Stimulated activated CD4-positive, alpha-beta T cell treated with anti-CD3 and anti-CD28 coated beads, Interleukin-2, amount 100 ng/mL, for 48 hours (primary cell): ENCODE measurements around the gene ZNF74.
"Not testable (repeated sequence)": the region's sequence is repeated elsewhere in the genome, so short reads cannot be mapped to it uniquely, and the experiment has no call there.

ENCODE experiments used
- DNase-seq, 2 donors: peaks; one replicate each; pipeline ENCODE4 v3.0.0-alpha.2; 2020

ZNF74 gene

GRCh38 chr22:20376983-20377382, 17.0 kb upstream of the ZNF74 start:
- DNase-seq, result not testable (repeated sequence)

- DNase-seq, result no peak
These were observed 15.8 kb upstream of the ZNF74 start for GRCh38 chr22:20378110-20378509.

DNA sequence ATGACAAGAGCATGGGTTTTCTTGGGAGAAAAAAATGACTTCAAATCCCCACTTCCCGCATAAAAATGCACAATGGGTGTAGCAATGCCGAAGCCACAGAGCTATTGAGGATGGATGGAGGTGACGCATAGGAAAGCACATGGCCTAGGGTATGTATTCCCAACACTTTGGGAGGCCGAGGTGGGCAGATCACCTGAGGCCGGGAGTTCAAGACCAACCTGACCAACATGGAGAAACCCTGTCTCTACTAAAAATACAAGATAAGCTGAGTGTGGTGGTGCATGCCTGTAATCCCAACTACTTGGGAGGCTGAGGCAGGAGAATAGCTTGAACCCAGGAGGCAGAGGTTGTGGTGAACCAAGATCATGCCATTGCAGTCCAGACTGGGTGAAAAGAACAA, 15.3 kb upstream of the ZNF74 start:
- DNase-seq, result not testable (repeated sequence)

DNA sequence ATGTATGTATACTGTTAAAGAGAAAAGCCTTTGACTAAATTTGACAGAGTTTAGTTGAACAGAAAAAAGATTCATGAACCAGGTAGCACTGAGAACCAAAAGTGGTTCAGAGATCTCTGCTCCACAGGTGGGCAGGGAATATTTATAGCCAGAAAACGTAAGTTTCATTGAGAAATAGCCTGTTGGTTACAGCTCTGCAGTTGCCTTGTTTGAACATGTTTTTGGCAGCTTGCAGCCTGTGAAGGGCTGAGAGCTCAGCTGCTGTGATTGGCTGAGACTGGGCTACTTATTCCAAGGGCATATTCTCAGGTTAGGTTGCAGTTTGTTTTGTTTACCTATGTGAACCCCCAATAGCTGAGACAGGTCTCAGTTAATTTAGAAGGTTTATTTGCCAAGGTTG, 13.5 kb upstream of the ZNF74 start:
- DNase-seq, result no peak

DNA sequence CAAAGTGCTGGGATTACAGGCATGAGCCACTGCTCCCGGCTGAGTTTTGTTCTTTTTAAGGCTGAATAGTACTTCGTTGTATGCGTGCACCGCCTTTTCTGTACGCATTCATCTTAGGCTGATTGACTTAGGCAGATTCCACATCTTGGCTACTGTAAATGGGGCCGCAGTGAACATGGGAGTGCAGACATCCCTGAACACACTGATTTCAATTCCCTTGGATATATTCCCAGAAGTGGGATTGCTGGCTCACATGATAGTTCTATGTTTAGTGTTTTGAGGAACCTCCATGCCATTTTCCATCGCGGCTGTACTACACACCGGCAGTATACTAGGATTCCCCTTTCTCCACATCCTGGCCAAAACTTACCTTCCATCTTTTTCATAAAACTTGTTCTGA, 10.4 kb upstream of the ZNF74 start:
- DNase-seq, result no peak

DNA sequence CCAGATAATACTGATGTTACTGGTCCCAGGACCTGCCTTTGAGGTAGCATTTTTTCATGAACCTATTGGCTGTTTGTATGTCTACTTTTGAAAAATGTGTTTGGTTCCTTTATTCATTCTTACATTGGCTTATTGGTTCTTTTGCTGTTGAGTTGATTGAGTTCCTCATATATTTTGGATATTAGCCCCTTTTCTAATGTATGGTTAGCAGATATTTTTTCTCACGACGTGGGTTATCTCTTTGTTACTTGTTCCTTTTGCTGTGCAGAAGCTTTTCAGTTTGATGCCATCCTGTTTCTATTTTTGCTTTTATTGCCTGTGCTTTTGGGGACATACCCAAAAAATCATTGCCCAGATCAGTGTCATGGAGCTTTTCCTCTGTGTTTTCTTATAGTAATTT, 9.8 kb upstream of the ZNF74 start:
- DNase-seq, result no peak

GRCh38 chr22:20384865-20385264, 9.1 kb upstream of the ZNF74 start:
- no peak for DNase-seq

- DNase-seq, result no peak
These were observed 7.6 kb upstream of the ZNF74 start for GRCh38 chr22:20386336-20386735.

GRCh38 chr22:20386972-20387371, 7.0 kb upstream of the ZNF74 start:
- DNase-seq, result no peak

DNA sequence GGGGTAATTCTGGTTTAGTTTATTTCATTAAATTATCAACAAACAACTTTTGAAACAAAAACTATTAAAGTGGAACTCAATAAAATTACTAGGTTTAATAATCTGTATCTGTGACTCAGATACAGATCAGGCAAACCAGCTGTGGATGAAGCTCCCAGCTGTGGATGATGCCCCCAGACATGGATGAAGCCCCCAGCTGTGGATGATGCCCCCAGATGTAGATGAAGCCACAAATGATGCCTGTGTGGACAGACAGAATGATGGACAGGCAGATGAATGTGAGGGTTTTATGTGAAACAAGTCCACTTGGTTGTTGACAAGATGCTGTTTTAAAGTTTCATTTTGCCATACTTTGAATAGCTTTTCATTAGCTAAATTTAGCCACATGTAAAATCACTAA, 5.8 kb upstream of the ZNF74 start:
- no peak for DNase-seq

DNA sequence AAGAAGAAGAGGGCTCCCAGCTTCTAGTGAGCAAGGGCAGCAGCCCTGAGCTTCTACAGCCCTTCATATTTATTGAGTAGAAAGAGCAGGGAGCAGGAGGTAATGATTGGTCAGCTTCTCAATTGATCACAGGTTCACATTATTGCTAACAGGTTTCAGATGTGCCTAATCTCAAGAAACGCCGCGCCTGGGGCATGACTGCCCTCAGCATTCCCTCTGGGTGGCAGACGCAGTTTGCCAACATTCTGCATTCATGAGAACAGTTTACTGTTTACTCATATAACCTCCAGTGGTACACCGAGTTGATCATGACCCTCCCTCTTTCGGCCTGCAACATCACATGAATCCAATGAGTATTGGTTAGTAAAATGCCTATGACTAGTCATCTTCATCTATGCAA, 4.7 kb upstream of the ZNF74 start:
- DNase-seq, result no peak

- DNase-seq, result no peak
These were observed 3.5 kb upstream of the ZNF74 start for GRCh38 chr22:20390394-20390907.

GRCh38 chr22:20391222-20391621, 2.7 kb upstream of the ZNF74 start:
- DNase-seq, result no peak

- DNase-seq, result not testable (repeated sequence)
These were observed 1.5 kb upstream of the ZNF74 start for GRCh38 chr22:20392365-20392881.

GRCh38 chr22:20392983-20393704, 807 bp upstream of the ZNF74 start:
- no peak for DNase-seq

GRCh38 chr22:20395181-20395906, 1.4 kb downstream of the ZNF74 start:
- no peak for DNase-seq

GRCh38 chr22:20395907-20396287, 1.9 kb downstream of the ZNF74 start:
- DNase-seq, result no peak

GRCh38 chr22:20396639-20397038, 2.7 kb downstream of the ZNF74 start:
- no peak for DNase-seq

DNA sequence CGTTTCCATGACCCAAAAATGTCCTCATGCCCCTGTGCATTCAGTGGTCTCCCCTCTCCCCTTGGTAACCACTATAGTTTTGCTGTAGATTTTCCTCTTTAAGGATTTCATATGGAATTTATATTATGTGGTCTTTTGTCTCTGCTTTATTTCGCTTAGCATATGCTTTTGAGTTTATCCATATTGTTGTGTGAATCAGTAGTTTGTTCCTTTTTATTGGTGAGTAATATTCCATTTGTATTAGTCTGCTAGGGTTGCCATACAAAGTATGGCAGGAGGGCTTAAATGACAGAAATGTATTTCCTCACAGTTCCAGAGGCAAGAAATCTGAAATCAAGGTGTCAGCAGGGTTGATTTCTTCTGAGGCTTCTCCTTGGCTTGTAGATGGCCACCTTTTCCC, 3.5 kb downstream of the ZNF74 start:
- no peak for DNase-seq

GRCh38 chr22:20398420-20398819, 4.5 kb downstream of the ZNF74 start:
- DNase-seq, result no peak

GRCh38 chr22:20399866-20400605, 6.1 kb downstream of the ZNF74 start:
- DNase-seq, result no peak

DNA sequence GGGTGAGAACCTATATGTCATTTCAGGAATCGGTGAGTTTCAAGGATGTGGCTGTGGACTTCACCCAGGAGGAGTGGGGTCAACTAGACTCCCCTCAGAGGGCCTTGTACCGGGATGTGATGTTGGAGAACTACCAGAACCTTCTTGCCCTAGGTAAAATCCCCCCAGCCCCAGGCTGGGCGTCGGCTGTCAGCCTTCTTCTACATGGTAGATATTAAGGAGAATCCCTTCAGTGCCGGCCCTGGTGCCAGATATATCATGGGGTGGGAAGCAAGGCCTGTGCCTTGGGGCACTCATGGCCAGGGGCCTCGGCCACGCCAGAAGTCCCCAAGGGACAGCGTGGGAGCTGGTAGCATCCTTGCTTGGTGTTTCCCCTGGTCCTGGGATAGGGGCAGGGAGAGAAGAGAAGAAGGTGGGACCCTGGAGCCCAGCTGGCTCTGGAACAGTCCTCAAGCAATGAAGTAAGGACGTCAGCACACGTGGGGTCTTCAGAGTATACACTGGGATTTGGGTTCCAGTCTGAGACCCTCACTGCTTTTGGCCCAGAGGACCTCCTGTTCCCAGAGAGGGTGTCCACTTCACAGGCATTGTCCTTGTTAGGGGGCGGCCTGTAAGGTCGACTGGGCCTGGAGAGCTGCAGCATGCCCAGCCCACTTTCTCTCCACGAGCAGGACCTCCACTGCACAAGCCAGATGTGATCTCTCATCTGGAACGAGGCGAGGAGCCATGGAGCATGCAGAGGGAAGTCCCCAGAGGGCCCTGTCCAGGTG, 6.8 kb downstream of the ZNF74 start:
- DNase-seq, result no peak
